HG03575 (cell line): ENCODE measurements around the gene GPS1.

ENCODE experiments used
- ATAC-seq: cut with Tn5 transposase; IDR thresholded peaks from one replicate; pipeline ENCODE4 v1.9.1; 2021; ENCODE audit not compliant: unreplicated experiment, insufficient number of reproducible peaks, low FRiP score; ENCODE audit errors: extremely low read depth

The GPS1 gene

GRCh38 chr17:82054351-82055022 lies 2.8 kb downstream of the GPS1 start:
- ATAC-seq, result no peak

GRCh38 chr17:82055023-82055964 lies 3.6 kb downstream of the GPS1 start:
- no peak for ATAC-seq

- ATAC-seq, result no peak
These were observed 4.4 kb downstream of the GPS1 start for GRCh38 chr17:82055965-82056728.

GRCh38 chr17:82056729-82057621 lies 5.3 kb downstream of the GPS1 start:
- ATAC-seq, result no peak

GRCh38 chr17:82058230-82058854 lies 6.6 kb downstream of the GPS1 start:
- ATAC-seq, result no peak

GRCh38 chr17:82058855-82059249 lies 7.2 kb downstream of the GPS1 start:
- no peak for ATAC-seq

- no peak for ATAC-seq
These were observed 7.7 kb downstream of the GPS1 start for GRCh38 chr17:82059272-82060000.

GRCh38 chr17:82060001-82060380 lies 8.3 kb downstream of the GPS1 start:
- no peak for ATAC-seq

- ATAC-seq, result no peak
These were observed 8.9 kb downstream of the GPS1 start for GRCh38 chr17:82060614-82061013.

- ATAC-seq, result no peak
These were observed 9.6 kb downstream of the GPS1 start for GRCh38 chr17:82061047-82061925.

- ATAC-seq, result no peak
These were observed 10.6 kb downstream of the GPS1 start for GRCh38 chr17:82062076-82062983.

- no peak for ATAC-seq
These were observed 11.3 kb downstream of the GPS1 start for GRCh38 chr17:82062984-82063368.

GRCh38 chr17:82063424-82064415 lies 12.0 kb downstream of the GPS1 start:
- no peak for ATAC-seq

- ATAC-seq, result no peak
These were observed 12.9 kb downstream of the GPS1 start for GRCh38 chr17:82064433-82065192.
